NCI-H748 (cell line): ENCODE results near the gene PALLD.

Experiments
- DNase-seq: peaks from one replicate; lab custom pipeline; 2025; ENCODE audit not compliant: unreplicated experiment; lab: John Stamatoyannopoulos, UW

The PALLD gene

DNA sequence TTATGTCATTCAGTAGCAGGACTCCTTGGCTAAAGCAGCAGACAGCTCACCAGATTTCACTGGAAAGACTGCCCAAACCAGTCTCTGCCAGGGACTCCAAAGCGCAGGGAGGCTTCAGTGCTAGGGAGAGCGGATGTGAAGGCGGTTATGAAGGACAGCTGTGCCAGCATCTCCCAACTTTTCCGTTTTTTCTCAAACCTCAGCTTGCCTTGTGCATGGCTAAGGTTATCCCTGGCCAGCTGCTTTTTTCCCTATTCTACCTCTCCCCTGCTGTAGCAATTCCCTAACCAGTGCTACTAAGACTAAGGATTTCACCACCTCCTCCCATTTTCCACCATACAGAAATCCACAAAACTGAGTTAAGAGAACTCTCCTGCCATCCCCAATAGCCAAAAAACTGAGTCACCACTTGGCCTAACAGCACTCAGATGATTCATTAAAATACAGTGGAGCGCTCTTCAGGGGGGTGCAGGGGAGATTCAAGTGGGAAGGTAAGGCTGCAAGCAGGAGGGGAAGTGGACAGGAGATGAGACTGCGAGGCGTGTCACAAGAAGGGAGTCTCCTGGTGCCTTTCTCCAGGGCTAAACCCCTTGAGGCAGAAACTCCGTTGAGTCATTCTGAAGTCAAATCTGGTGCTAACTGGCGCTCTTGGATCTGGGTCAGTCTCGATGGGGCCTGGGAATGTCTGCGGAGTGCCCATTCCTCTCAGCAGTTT, 90.7 kb downstream of the PALLD start:
- no peak for DNase-seq

DNA sequence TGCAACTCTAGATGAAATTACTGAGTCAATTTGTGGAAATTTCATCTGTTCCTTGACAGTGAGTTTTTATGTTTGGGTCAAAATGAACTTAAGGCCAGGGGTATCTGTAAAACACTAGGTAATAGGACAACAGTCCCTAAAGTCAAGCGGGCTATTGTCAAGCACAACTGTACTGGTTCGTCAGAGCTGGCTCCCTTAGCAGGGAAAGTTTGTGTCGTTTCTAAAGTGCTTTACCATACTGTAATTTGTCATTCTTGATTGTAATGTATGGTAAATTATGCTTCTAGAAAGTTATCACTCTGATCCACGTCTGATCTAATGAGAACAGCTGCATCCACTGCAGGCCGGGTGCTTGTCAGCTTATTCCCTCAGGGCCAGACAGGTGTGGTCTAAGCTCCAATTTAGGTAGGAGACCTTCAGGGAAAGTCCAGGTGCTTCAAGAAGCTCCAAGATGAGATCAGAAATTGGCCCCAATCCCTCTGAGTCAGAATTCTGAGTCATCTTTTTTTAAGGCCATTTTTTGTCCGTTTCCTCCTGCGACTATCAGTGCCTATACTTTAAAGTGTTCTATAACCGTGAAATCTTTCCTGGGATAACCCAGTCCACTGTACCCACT, 92.2 kb downstream of the PALLD start:
- no peak for DNase-seq

DNA sequence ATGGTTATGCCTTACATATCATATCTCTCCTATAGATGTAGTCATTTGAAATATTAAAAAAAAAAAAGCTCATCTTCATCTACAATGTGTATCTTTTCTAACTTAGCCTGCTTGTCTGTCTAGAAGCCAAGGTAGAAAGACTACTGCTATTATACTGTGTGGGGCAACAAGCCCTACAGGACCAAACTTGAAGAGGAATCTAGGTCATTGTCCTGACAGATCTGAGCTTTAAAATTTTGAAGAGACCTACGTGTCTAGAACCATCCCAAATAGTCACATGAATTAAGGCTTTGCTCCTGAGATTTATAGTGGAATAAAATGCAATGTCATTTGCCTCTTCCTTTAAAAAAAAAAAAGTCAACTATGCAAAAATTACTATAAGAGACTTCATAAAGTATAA, 95.8 kb downstream of the PALLD start:
- DNase-seq, result no peak

DNA sequence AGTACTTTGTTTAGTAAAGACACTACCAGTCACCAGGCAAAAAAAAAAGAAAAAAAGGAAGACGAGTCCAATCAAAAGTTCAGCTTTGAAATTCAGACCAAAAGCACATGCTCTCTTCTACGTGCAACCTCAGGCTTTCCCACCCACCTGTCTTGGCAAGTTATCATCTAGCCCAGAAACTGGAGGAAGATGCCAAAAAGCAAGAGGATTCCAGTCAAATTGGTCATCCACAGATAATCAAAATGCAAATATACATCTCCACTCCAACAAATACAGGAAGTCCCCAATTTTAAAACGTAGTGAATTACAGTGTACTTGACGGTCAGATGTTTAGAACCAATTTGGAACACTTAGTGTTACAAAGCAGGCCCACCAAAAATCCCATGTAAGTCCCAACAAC, 96.5 kb downstream of the PALLD start:
- DNase-seq, result no peak

DNA sequence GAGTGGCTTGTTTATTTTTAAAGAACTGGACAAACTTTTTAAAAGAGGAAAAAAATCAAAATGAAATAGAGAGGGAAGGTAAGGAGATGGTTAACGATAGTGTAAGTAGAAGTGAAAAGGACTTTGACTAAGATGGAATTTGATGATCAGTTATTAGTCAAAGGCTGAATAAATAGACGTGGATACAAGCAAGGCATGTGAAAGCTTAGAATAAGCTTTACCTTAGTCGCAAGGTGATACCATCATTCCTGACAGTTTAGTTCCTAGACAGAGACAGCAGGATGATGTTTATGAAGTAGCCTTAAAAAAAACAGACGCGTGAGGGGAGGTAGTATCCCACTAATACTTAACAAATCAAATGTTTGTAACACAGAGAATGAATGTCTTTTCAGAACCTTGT, 97.3 kb downstream of the PALLD start:
- DNase-seq, result no peak

DNA sequence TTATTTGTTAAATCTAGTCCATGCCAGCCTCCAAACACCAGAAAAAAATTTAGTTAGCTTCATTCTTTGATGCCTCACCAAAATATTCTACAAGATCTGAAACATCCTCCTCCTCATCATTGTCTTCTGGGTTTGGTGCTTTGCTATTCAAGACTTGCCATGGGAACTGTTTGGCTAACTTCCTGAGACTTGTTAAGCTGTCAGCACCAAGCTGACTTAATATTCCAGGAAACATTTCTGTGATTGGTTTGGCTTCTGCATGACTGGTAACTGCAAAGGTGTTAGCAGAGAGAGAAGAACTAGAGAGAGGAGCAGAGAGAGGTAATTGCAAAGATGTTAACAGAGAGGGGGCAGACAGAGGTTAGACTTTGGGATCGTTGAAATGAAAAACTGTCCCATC, 101.3 kb downstream of the PALLD start:
- no peak for DNase-seq

DNA sequence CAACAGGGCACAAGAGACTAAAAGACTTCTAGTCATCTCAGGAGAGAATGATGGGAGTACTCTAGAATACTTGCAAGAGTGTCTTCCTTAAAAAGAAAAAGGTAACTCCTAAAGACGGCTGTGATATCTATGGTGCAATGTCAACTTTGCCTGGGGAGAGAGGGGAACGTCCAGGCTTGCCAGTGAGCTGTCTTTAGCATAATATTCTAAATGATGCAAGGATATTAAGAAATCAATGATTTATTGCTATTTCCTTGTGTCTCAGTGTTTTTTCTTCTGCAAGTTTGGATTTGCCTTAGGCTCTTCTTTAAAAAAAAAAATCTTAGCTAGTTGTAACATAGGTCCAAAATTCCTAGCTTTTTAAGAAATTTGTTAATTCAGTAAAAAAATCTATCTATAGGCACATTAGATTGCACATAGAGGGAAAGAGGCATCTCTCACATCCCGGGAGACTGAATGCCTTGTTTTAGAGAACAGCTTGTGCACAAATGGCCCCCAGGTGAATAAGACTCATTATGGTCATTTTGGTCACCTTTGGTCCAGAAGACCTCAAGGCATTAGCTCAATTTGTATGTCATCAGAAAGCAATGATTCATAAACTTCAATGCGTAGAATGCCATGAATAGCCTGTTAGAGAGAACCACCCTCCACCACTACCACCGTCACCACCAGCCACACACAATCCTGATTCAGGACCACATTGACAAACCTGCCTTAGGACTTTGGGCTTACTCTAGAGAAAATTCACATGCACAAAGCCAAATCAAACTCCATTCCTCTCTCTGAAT, 104.1 kb downstream of the PALLD start:
- DNase-seq, result no peak

DNA sequence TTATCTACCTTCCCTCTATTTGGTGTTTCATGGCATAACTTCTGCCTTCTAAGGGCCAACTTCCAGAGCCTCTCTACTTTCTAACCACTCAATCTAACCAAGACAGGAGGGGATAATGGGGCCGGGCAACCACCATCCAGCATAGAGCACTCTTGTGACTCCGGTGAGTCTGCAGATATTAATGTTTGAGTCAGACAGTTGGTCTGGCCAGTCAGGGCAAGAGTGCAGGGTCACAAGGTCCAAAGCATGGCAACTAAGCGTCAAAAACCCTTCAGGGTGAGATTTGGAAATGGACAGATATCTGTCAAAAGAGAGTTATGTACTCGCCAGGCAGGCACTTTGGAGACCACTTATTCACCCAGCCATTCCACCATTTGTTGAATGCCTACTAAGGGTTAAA, 105.0 kb downstream of the PALLD start:
- DNase-seq, result no peak

DNA sequence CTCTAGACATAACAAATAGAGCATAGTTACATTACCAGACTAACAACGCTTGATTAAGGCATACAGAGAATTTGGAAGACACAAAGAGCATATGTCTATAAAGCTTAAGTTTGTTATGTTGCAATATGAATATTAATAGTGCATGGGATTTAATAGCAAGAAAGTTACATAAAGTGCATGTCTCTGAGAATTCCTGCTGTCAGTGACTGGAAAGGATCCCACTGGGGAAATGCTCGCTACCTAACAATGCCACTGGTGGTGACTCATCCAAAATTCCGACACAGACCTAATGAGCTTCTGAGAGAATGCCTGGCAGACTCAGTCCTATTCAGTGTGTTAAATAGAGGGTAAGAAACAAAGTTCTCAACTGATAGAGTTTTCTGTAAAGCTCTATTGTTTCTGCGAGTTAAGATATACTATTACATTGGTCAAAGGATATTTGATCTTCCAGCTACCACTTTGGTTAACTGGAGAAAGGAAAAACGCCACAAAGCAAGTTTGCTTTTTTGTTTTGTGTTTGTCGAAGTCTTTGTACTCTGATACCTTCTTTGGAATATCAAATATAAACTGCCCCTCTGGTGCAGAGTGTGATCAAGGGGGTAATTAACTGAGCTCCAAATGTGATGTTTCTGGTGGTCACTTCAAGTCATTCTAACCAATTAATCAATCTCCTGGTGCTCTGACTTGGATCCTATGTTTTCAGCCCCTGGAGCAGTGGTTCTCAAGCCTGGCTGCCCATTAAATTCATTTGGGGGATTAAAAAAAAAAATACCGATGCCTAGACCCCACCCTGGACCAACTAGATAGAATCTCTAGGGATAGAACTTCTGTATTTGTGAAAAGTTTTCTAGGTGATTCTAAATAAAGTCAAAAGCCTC, 107.9 kb downstream of the PALLD start:
- DNase-seq, result no peak

DNA sequence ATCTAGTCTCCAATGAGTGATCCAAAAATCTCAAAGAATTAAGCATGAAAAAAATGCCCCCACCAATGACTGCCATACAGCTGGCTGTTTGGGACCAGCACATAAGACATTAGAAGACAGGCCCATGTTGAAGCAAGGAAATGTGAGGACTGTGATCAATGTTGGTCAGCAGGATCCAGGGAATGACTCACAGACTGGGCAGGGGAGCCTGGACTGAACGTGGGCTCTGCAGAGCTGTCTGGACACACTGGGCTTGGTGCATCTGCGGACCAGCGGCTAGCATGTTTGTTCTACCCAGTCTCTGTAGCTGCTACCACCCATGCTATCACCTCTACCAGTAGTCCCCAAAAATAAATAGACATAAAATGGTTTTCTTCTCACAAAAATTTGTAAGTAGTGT, 108.6 kb downstream of the PALLD start:
- DNase-seq, result no peak

DNA sequence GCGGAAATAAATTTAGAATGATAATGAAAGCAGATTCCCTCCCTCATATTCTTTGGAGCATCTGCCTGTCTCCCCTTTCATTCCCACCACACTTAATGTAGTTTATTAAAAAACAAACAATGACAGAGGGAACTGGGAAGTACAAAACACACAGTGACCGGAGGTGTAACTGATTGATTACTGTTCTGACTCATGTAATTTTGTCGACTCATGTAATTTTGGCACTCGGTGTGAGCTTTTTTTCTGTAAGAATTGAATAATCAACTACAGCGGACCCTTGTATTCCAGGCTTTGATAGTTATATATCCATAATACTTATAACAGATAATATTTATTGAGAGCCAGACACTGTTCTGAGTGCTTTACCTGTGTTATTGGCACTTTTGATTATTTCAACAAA, 110.4 kb downstream of the PALLD start:
- DNase-seq, result no peak

DNA sequence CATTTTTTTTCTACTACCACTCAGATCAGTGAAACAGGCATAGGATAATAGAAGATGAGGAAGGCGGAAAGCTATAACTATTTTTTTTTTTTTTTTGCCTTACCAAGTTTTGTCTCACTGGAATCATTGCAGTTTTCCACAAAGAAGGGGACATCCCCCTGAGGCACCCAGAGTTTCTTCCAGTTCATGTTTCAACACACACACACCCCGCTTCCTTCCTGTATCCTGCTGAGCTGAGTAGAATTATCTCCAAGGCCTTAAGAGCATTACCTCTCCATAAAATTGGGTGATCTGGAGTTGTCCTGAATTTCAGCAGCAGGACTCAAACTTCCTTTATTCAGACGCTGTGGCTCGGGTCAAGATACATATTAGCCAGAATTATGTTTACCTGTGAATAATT, 111.9 kb downstream of the PALLD start:
- DNase-seq, result no peak

DNA sequence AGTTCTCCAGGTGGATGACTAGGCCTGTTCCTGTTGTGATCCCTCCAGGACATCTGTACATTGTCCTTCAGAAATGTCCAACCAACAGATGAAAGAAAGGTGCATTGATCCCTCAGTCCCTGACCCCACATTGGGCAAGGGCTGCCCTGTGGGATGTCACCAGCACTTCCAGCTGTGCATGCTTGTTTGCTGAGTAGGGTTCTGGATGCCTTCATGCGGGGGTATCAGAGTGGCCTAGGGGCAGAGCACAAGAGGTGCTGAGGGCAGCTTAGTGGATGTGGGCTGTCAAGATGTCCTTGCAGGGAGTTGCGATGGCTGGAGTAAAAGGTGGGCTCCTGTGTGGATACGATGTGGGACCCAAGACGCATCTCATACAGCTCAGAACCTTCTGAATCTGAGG, 112.5 kb downstream of the PALLD start:
- DNase-seq, result no peak

DNA sequence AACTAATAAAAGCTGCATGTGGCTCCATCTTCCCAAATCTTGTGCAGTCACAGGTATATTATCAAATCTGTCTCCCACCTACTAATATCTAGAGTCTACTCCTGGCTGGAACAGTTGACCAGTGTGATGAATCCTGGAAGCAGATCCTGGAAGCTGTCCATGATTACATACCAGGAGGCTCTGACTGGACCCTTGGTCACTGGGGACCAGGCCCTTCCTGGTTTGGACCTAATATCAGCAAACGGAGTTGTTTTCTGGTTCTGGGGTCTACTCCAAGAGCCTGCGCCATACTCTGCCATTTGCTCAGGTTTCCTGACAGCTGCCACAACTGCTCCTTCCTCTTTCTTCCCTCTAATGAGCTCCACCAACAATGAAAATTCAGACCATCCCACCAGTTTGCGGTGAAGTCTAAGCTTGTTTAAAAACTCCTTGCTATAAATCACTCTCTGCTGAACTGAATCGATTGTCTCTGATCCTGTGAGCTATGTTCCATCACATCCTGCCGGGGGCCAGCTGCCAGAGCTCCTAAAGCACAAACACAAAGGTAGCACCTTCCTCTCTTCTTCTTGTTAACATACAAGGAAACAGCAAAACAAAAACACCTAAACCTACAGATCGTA, 114.2 kb downstream of the PALLD start:
- DNase-seq, result no peak

DNA sequence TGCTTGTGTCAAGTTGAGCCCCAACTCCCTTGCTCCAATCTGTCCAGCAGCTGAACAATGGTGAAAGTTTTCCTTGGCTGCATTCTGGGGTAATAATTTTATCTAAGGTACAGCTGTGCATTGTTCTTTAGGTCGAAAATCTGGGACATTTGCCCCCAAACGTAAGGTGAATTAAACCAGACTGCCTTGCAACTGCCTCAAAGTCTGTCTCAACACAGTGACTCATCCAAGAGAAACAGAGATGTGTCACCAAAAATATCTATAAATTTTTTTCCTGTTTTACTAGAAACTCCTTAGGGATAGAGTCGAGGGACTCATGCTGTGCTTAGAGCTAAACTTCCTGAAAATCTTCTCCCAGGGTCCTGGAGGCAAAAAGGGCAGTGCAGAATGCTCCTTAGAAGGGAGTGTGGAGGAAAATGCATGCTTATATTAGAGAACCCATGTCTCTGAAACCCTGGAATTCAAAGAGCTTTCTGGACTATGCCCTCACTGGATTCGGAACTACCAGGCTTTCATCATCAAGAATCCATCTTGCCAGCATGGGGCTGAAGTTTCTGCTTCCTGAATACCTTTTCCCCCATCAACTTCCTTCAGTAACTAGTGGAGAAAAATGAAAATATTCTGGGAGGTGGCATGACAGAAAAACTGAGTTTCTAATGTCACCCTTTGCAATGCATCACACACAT, 115.7 kb downstream of the PALLD start:
- DNase-seq, result no peak

DNA sequence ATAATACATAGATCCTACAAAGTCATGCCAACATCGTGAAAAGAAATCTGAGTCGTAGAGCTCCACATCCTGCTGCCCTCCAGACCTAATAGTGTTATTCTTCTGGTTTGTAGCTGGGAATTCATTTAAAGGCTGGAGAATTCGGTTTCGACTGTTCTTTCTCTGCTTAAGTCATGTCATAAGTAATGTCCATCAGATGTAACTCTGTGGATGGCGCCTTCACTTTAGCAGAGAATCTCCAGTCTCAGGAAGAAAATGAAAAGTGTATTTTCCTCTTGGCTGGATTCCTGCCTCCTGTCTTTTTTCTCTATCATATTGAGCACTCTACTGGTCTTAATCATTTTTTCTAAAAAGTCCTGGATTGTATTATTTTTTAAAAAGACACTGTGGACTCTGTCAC, 117.0 kb downstream of the PALLD start:
- DNase-seq, result no peak

DNA sequence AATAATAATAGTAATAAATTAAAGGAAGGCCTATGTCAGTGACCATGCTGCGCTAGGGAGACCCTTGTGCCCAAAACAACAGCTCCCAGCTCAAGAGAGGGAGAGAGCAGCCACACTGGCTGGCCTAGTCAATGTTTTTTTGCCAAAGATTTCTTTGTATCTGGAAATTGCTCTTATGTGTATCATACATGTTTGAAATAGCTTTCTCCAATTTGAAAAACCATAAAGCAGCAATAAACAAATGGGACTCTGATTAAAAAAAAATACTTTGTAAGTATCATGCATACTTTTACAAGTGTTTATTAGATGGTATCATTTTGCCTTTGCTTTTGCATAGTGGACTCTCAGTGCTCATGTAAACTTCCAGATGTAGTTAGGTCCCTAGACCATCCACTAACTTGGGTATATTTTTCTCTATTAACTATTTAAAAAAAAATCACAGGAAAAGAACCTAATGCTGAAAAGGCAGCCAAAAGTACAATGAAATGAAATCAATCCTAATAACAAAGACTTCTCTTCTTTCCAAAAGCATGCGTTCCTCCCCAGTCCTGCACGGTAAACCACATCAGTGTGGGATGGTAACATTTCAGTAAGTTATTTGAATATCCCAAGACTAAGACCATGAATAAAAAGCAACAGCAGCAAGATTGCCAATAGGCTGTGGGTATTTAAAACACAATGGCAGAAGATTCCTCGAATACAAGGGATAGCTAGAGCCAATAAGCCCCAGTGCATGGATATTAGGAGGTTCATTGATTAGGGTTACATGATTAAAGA, 117.6 kb downstream of the PALLD start:
- DNase-seq, result no peak

DNA sequence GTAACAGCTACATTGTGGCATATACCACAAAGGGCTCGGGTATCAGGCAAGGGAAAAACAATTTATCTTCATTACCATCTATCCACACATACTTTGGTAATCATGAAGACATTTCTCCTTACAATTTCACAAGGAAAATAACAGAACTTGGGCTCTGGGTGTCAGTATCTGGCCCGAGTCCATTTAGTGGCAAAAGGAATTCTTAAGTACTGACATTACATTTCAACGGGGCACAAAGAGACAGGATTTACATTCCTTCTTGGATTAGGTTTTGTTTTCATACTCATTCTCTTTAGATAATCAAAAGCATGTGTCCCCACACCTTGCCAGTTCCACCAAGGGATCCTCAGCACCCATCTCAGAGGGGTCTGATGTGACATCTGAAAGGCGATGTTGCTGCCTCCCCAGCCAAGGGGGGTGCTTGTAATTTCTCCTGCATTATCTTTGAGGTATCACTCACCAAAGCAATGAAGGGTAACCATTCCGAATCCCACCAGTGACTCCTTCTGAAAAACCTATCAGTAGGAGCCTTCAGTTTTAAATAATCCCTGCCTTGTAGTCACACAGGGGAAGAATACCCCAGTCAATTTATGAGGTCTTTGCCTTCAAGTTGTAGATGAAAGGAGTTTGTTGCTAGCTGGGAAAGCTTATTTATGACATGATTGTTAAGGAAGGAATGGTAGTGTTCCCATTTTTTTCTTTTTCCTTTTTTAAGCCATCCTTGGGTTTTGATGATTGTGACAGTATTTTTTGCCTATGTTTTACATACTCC, 118.6 kb downstream of the PALLD start:
- no peak for DNase-seq
